Hepatocyte (in vitro differentiated cells): ENCODE data around the gene ROBO3.

Experiments
- EZH2phosphoT487 ChIP-seq: fragments of 200-600 bp; sonication (generic); IDR thresholded peaks from one replicate; pipeline ENCODE4 v1.6.1; 2018; ENCODE audit warnings: antibody characterized with exemption, mild to moderate bottlenecking, low read depth, moderate library complexity; ENCODE audit not compliant: unreplicated experiment, severe bottlenecking
- TF ChIP-seq, protein P1 (sequence below): fragments of 200-600 bp; sonication (generic); IDR thresholded peaks from 2 replicates; pipeline ENCODE4 v1.5.1; 2016; ENCODE audit warnings: antibody characterized with exemption, mild to moderate bottlenecking; ENCODE audit not compliant: poor library complexity

DNA sequence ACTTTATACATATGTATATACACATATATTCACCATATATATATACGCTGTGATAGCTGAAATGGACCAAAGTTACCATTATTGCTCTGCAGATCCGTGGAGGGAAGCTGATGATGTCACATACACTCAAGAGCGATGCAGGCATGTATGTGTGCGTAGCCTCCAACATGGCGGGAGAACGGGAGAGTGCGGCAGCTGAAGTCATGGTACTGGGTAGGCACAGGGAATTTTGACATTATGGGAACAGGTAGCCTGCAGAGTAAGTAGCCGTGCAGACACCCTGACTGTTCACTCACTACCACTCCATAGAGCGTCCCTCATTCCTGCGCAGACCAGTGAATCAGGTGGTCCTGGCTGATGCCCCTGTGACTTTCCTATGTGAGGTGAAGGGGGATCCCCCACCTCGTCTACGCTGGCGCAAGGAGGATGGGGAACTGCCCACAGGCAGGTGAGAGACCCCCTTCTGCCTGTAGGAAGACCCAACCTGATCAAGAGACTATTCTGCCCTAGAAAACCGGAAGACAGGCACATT, 4.7 kb downstream of the ROBO3 start:
- no peak for TF ChIP-seq EZH2phosphoT487
- TF ChIP-seq, protein P1, sequence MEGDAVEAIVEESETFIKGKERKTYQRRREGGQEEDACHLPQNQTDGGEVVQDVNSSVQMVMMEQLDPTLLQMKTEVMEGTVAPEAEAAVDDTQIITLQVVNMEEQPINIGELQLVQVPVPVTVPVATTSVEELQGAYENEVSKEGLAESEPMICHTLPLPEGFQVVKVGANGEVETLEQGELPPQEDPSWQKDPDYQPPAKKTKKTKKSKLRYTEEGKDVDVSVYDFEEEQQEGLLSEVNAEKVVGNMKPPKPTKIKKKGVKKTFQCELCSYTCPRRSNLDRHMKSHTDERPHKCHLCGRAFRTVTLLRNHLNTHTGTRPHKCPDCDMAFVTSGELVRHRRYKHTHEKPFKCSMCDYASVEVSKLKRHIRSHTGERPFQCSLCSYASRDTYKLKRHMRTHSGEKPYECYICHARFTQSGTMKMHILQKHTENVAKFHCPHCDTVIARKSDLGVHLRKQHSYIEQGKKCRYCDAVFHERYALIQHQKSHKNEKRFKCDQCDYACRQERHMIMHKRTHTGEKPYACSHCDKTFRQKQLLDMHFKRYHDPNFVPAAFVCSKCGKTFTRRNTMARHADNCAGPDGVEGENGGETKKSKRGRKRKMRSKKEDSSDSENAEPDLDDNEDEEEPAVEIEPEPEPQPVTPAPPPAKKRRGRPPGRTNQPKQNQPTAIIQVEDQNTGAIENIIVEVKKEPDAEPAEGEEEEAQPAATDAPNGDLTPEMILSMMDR: no peak
